Tracheal epithelial cell (primary cell): Measurements from ENCODE around the gene ATP1A3. TPM values are rescaled to one million over a fixed set of nuclear protein-coding genes. Genes with fewer than 3 reads are reported as not detected.

Source experiments
- total RNA-seq: library from RNA; depleted of rRNA; stranded (reverse); fragments of >200 nt; gene quantifications from 2 replicates; pipeline ENCODE4 v1.2.1, GENCODE V29; 2014

The ATP1A3 gene
- under 0.01 TPM in 1 of 2 replicates, not detected in the other for total RNA-seq

DNA sequence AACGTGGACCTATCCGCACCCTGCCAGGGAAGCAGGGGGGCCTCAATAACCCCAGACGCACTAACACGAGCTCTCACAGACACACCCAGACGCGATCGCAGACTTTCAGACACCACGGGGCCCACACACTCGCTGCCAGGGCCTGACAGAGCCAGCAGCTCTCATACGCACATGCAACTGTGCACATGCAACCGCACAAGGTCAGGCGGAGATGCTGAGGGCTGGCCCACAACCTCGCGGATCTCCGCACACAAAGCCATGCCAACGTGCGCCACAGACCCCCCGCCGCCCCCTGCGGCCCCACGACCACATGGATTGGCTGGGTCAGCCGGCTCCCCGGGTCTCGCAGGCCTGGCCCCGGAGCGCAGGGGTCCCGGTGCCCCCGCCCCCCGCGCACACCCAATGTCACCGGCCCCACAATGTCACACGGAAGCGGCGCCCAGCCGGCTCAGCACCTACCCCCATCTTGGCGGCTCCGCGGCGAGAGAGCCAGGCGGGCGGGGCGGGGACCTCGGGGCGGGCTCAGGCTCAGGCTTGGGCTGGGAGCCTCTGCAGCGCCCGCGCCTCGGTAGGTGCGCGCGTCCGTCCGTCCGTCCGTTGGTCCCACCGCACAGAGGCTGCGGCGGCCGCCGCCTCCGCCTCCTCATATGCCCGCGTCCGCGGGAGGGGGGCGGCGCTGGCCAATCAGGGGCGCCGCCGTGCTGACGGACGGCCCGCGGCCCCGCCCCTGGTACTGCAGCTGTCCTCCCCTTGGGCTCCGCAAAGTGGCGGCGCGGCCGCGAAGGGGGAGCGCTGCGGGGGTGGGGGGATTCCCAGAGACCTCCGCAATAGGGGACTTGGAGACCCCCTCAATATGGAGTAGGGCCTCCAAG is at the start of gene ATP1A3:
TSS of gene ATP1A3 (minus strand) at position 619 of the 872 bp plus-strand sequence. CDS start at position 465, 154 bp downstream.

GRCh38 chr19:41959056-41960053 is 34.7 kb downstream of the ATP1A3 start, which contains the start of gene RABAC1:
Gene RABAC1, minus strand, starts transcription at chr19:41959321. Its CDS starts 29 bp downstream, at chr19:41959292.

DNA sequence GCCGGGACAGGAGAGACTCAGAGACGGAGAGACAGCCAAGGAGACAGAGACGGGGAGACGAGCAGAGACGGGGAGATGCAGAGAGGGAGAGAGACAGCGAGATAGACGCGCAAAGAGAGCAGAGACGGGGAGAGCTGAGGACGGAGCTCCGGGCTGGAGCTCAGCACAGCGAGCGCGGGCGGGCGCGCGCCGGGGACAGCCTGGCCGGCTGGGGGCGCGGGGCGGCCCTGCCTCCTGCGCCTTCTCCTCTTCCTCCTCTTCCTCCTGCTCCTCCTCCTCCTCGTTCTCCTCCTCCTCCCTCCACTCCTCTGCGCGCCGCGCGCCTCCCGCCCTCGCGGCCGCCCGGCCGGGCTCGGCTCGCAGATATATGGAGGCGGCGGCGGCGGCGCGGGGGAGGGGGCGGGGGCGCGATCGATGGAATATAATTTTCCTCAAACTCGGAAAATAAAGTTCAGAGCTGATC is 65.8 kb downstream of the ATP1A3 start, which contains the start of gene ERFL:
TSS of gene ERFL (minus strand) at position 229 of the 463 bp plus-strand sequence. CDS start 15,530 bp downstream, outside the sequence.

Other genes with a start within 250 kb of the ATP1A3 start
- 0.96 and 17.5 TPM in 2 replicates for gene CEACAM6, start 238.7 kb downstream of the ATP1A3 start, total RNA-seq
- gene CEACAM3, start 197.6 kb downstream of the ATP1A3 start, total RNA-seq, result not detected in 2 replicates
- gene LYPD4, start 149.5 kb downstream of the ATP1A3 start, total RNA-seq, result not detected in 2 replicates
- not detected in 2 replicates for gene DMRTC2, start 149.2 kb downstream of the ATP1A3 start, total RNA-seq
- gene RPS19, start 134.0 kb downstream of the ATP1A3 start, total RNA-seq, result 2,865 and 3,325 TPM in 2 replicates
- gene CD79A, start 117.0 kb downstream of the ATP1A3 start, total RNA-seq, result 0.48 TPM in 1 of 2 replicates, not detected in the other
- 31.8 and 41.2 TPM in 2 replicates for gene ARHGEF1, start 111.0 kb downstream of the ATP1A3 start, total RNA-seq
- gene ERFL, start 65.8 kb downstream of the ATP1A3 start, total RNA-seq, result 0.21 TPM in 1 of 2 replicates, not detected in the other
- gene RABAC1, start 34.9 kb downstream of the ATP1A3 start, total RNA-seq, result 62.2 and 94.2 TPM in 2 replicates
- under 0.01 and 2.4 TPM in 2 replicates for gene GRIK5, start 76.0 kb upstream of the ATP1A3 start, total RNA-seq
- 14.5 and 18.1 TPM in 2 replicates for gene ZNF574, start 81.9 kb upstream of the ATP1A3 start, total RNA-seq
- gene POU2F2, start 138.2 kb upstream of the ATP1A3 start, total RNA-seq, result 0.21 and 1.4 TPM in 2 replicates
- 37.3 and 44.8 TPM in 2 replicates for gene DEDD2, start 223.4 kb upstream of the ATP1A3 start, total RNA-seq
- 8.1 and 9.6 TPM in 2 replicates for gene ZNF526, start 226.1 kb upstream of the ATP1A3 start, total RNA-seq
- gene GSK3A, start 248.4 kb upstream of the ATP1A3 start, total RNA-seq, result 18.3 and 20.5 TPM in 2 replicates